GM23338 (cell line): ENCODE results near the gene DIPK1A. TPM values are rescaled to one million over a fixed set of nuclear protein-coding genes. Genes with fewer than 3 reads are reported as not detected.

Experiments used
- ATAC-seq: fragments of 200-7000 bp; cut with Tn5 transposase; 3 replicates; pipeline ENCODE4 v1.9.1; 2020
- DNase-seq: peaks from one replicate; pipeline ENCODE4 v3.0.0-alpha.2; 2015; ENCODE audit warnings: low spot score
- H2AFZ ChIP-seq: fragments of 200-600 bp; sonication (generic); 2 replicates; pipeline ENCODE4 v1.8.0; 2016; ENCODE audit warnings: antibody characterized with exemption, mild to moderate bottlenecking, moderate library complexity
- H3F3A ChIP-seq: fragments of 200-600 bp; sonication (generic); replicated peaks from 2 replicates; pipeline ENCODE4 v1.8.0; 2017; ENCODE audit warnings: antibody characterized with exemption, mixed run types, low read depth
- H3K27ac ChIP-seq: fragments of 200-600 bp; sonication (generic); 2 replicates; pipeline ENCODE4 v1.6.1; 2016; ENCODE audit warnings: low read depth
- H3K27me3 ChIP-seq: fragments of 200-600 bp; sonication (generic); 2 replicates; pipeline ENCODE4 v1.8.0; 2016; ENCODE audit warnings: mild to moderate bottlenecking, mixed run types, moderate library complexity; ENCODE audit not compliant: insufficient read depth
- H3K36me3 ChIP-seq: fragments of 200-600 bp; sonication (generic); 2 replicates; pipeline ENCODE4 v1.8.0; 2016; ENCODE audit warnings: mild to moderate bottlenecking; ENCODE audit not compliant: insufficient read depth
- H3K4me1 ChIP-seq: fragments of 200-600 bp; sonication (generic); 2 replicates; pipeline ENCODE4 v1.8.0; 2016; ENCODE audit warnings: mild to moderate bottlenecking, moderate library complexity; ENCODE audit not compliant: insufficient read depth
- H3K4me2 ChIP-seq: fragments of 200-600 bp; sonication (generic); 2 replicates; pipeline ENCODE4 v1.7.1; 2017; ENCODE audit warnings: mixed run types
- H3K4me3 ChIP-seq: fragments of 200-600 bp; sonication (generic); 2 replicates; pipeline ENCODE4 v1.6.1; 2016; ENCODE audit warnings: mixed run types
- H3K79me2 ChIP-seq: fragments of 200-600 bp; sonication (generic); replicated peaks from 2 replicates; pipeline ENCODE4 v1.8.0; 2017; ENCODE audit warnings: mild to moderate bottlenecking; ENCODE audit not compliant: insufficient read depth
- H3K9me2 ChIP-seq: fragments of 200-600 bp; sonication (generic); 2 replicates; pipeline ENCODE4 v1.8.0; 2017; ENCODE audit not compliant: insufficient read depth
- H4K20me1 ChIP-seq: fragments of 200-600 bp; sonication (generic); replicated peaks from 2 replicates; pipeline ENCODE4 v1.8.0; 2017; ENCODE audit warnings: mild to moderate bottlenecking; ENCODE audit not compliant: insufficient read depth
- H3K27ac Mint-ChIP-seq: 2 replicates; pipeline ENCODE4 v1.8.0; 2020; ENCODE audit warnings: inconsistent platforms, mild to moderate bottlenecking, moderate library complexity, mixed read lengths
- H3K27me3 Mint-ChIP-seq: 3 replicates; pipeline ENCODE4 v1.8.0; 2022; ENCODE audit warnings: low read depth, mild to moderate bottlenecking, moderate library complexity, mixed read lengths, inconsistent platforms; ENCODE audit not compliant: insufficient read depth, poor library complexity
- H3K36me3 Mint-ChIP-seq: 3 replicates; pipeline ENCODE4 v1.8.0; 2021; ENCODE audit warnings: low read depth, mild to moderate bottlenecking, inconsistent platforms, moderate library complexity, mixed read lengths
- H3K4me1 Mint-ChIP-seq: 3 replicates; pipeline ENCODE4 v1.8.0; 2020; ENCODE audit warnings: mild to moderate bottlenecking, inconsistent platforms, mixed read lengths
- H3K4me3 Mint-ChIP-seq: 3 replicates; pipeline ENCODE4 v1.8.0; 2021; ENCODE audit warnings: moderate library complexity, mild to moderate bottlenecking, inconsistent platforms, mixed read lengths
- H3K9me3 Mint-ChIP-seq: 3 replicates; pipeline ENCODE4 v1.8.0; 2020; ENCODE audit warnings: moderate library complexity, mild to moderate bottlenecking, inconsistent platforms, mixed read lengths
- CREB1 ChIP-seq: fragments of 250-450 bp; sonication (Bioruptor Pico); IDR thresholded peaks from 2 replicates; pipeline ENCODE4 v1.5.0; 2020; ENCODE audit warnings: low read depth, mild to moderate bottlenecking, moderate library complexity
- CTCF ChIP-seq, 2 experiments: fragments of 200-600 bp in 1 of 2; sonication (generic) in 1 of 2; conservative IDR thresholded peaks; 2 replicates each; pipeline versions ENCODE4 v1.5.1 to v1.6.1; 2016 to 2017; ENCODE audit warnings: antibody characterized with exemption in 2 of 2, low read depth in 2 of 2, mild to moderate bottlenecking in 2 of 2, moderate library complexity in 1 of 2
- ETS1 ChIP-seq: IDR thresholded peaks from 2 replicates; pipeline ENCODE4 v1.6.1; 2016; ENCODE audit warnings: antibody characterized with exemption
- EZH2 ChIP-seq: fragments of 200-600 bp; sonication (generic); IDR thresholded peaks from one replicate; pipeline ENCODE4 v1.8.0; 2017; ENCODE audit warnings: antibody characterized with exemption, mild to moderate bottlenecking, low read depth; ENCODE audit not compliant: unreplicated experiment
- EZH2phosphoT487 ChIP-seq: fragments of 200-600 bp; sonication (generic); IDR thresholded peaks from one replicate; pipeline ENCODE4 v1.8.1; 2018; ENCODE audit warnings: antibody characterized with exemption; ENCODE audit not compliant: unreplicated experiment
- JUNB ChIP-seq: IDR thresholded peaks from one replicate; pipeline ENCODE4 v1.6.1; 2016; ENCODE audit warnings: antibody characterized with exemption; ENCODE audit not compliant: unreplicated experiment
- NANOG ChIP-seq: IDR thresholded peaks from 2 replicates; pipeline ENCODE4 v1.6.1; 2016; ENCODE audit warnings: antibody characterized with exemption, borderline replicate concordance
- POLR2AphosphoS5 ChIP-seq: IDR thresholded peaks from 2 replicates; pipeline ENCODE4 v1.6.1; 2016; ENCODE audit warnings: antibody characterized with exemption, low read depth
- REST ChIP-seq: IDR thresholded peaks from one replicate; pipeline ENCODE4 v1.6.1; 2018; ENCODE audit warnings: antibody characterized with exemption; ENCODE audit not compliant: unreplicated experiment
- STAT1 ChIP-seq: IDR thresholded peaks from one replicate; pipeline ENCODE4 v1.6.1; 2016; ENCODE audit warnings: antibody characterized with exemption; ENCODE audit not compliant: unreplicated experiment
- ZNF114 ChIP-seq: fragments of 250-450 bp; sonication (Bioruptor Pico); IDR thresholded peaks from 2 replicates; pipeline ENCODE4 v1.5.0; 2020; ENCODE audit warnings: mild to moderate bottlenecking, moderate library complexity
- ZNF331 ChIP-seq: fragments of 250-450 bp; sonication (Bioruptor Pico); IDR thresholded peaks from 2 replicates; pipeline ENCODE4 v1.5.0; 2020; ENCODE audit warnings: low read depth, mild to moderate bottlenecking, moderate library complexity
- ZNF462 ChIP-seq: fragments of 250-450 bp; sonication (Bioruptor Pico); IDR thresholded peaks from 2 replicates; pipeline ENCODE4 v1.5.0; 2020; ENCODE audit warnings: mild to moderate bottlenecking, moderate library complexity
- polyA plus RNA-seq: library from polyadenylated mRNA; unstranded; fragments of >200 nt; fragmentation: Nextera tagmentation; extraction: Ambion mirVana; gene quantifications from 2 replicates; pipeline ENCODE4 v1.2.1, GENCODE V29; 2016
- total RNA-seq: library from RNA; depleted of rRNA; stranded (reverse); fragments of >200 nt; shearing (Covaris generic); gene quantifications from 2 replicates; pipeline ENCODE4 v1.2.3, GENCODE V29; 2014

The DIPK1A gene
- total and polyA plus RNA-seq, 2 experiments from 2014 or later, result 4.8 to 6.1 TPM

GRCh38 chr1:92864131-92864530 is 97.1 kb downstream of the DIPK1A start:
- no peaks in the 10 kb centered on the region for H3K36me3 ChIP-seq
- H3K27me3 ChIP-seq, result no peaks in the 10 kb centered on the region
- TF ChIP-seq EZH2phosphoT487 (no peak), ZNF462 (CRISPR knock-in tag) (no peak), EZH2 (no peak), CTCF (conservative IDR thresholded peaks at IDR 0.05; ENCODE audit: low read depth in 2 of 2) (no peak), REST (no peak), STAT1 (no peak), CREB1 (no peak), ETS1 (no peak), ZNF114 (CRISPR knock-in tag) (no peak), ZNF331 (CRISPR knock-in tag) (no peak), JUNB (no peak), POLR2AphosphoS5 (no peak), NANOG (no peak)
- no peaks in the 10 kb centered on the region for H3K79me2 ChIP-seq
- H4K20me1 ChIP-seq, result no peaks in the 10 kb centered on the region
- Mint-ChIP-seq H3K9me3 (no peaks in the 10 kb centered on the region), H3K4me1 (no peaks in the 10 kb centered on the region), H3K27ac (no peak overlapping the region; the same call in 1 of the 2 replicates), H3K36me3 (no peaks in the 10 kb centered on the region), H3K4me3 (no peak overlapping the region), H3K27me3 (peaks cover 2% of the 10 kb centered on the region)
- ATAC-seq (no peak), DNase-seq (no peak)
- no peaks in the 10 kb centered on the region for H3F3A ChIP-seq
- no peaks in the 10 kb centered on the region for H3K4me1 ChIP-seq
- no peak overlapping the region for H3K4me3 ChIP-seq
- H2AFZ ChIP-seq, result no peak overlapping the region
- no peak overlapping the region for H3K4me2 ChIP-seq
- H3K27ac ChIP-seq, result no peak overlapping the region
- no peaks in the 10 kb centered on the region for H3K9me2 ChIP-seq
